GM08714 (cell line): ENCODE measurements around the gene F2.
"Not testable (repeated sequence)": the region's sequence is repeated elsewhere in the genome, so short reads cannot be mapped to it uniquely, and the experiment has no call there.

Experiments used
- H3K4me3 ChIP-seq: fragments of 200-500 bp; sonication (Bioruptor generic); 2 replicates; pipeline ENCODE4 v1.5.1; 2014; ENCODE audit warnings: mild to moderate bottlenecking, low read length, inconsistent platforms
- ZNF274 ChIP-seq: IDR thresholded peaks from 2 replicates; pipeline ENCODE4 v1.6.1; 2012; ENCODE audit warnings: mild to moderate bottlenecking, low read depth, low read length

F2 gene

GRCh38 chr11:46719048-46719542, at the start of gene F2:
Gene F2, plus strand, starts transcription at chr11:46719213. Its CDS starts 23 bp downstream, at chr11:46719236.
- TF ChIP-seq ZNF274 = no peak
- H3K4me3 ChIP-seq = no peak within 1 kb of the TSS

GRCh38 chr11:46669711-46670139, 49.3 kb upstream of the F2 start:
- no peak for TF ChIP-seq ZNF274
- H3K4me3 ChIP-seq = no peak overlapping the region

- not testable (repeated sequence) for H3K4me3 ChIP-seq
Observed at GRCh38 chr11:46670521-46670920, 48.5 kb upstream of the F2 start.

- TF ChIP-seq ZNF274 = no peak
- H3K4me3 ChIP-seq = no peak overlapping the region
Observed at GRCh38 chr11:46671958-46672315, 47.1 kb upstream of the F2 start.

GRCh38 chr11:46672381-46672839, 46.6 kb upstream of the F2 start:
- TF ChIP-seq ZNF274 = no peak
- H3K4me3 ChIP-seq = no peak overlapping the region

DNA sequence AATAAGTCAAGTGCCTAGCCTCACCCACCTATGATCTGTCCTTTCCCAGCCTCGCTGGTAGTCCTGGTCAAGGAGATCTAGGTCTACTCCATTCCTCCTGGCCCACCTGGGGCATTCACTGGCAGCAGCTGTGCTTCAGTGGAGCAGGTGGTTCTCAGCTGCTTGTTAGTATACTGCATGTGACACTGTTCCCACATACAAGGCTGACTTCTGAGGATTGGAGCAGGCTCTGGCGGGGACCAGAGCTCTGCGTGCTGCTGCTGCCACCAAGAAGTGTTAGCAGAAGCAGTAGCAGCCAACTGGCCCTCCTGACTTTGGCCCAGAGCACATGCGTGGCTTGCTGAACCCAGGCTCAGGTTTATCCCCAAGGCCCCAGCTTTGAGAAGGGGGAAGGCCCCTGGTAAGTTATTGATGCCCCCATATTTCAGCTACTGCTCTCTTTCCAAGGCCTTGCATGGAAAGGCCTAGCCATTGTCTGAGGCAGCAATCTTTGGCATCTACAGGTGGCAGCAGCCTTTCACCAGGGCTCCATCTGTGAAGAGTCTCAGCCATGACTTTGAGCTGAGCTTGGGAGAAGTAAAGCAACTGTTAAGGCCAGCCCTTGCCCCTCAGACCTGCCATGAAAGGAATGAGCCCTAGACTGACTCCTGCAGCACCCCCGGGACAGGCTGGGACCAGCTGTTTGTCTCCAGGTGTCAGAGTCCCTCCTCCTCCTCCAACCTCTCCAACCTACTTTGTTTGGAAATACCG, 45.1 kb upstream of the F2 start:
- TF ChIP-seq ZNF274 = no peak
- H3K4me3 ChIP-seq = no peak overlapping the region

- TF ChIP-seq ZNF274 = no peak
- H3K4me3 ChIP-seq = no peak overlapping the region
Observed at GRCh38 chr11:46674463-46675287, 44.3 kb upstream of the F2 start.

- TF ChIP-seq ZNF274 = no peak
- H3K4me3 ChIP-seq = no peak overlapping the region
Observed at GRCh38 chr11:46675288-46675851, 43.6 kb upstream of the F2 start.

GRCh38 chr11:46675949-46676348, 43.1 kb upstream of the F2 start:
- H3K4me3 ChIP-seq = no peak overlapping the region
- TF ChIP-seq ZNF274 = no peak

DNA sequence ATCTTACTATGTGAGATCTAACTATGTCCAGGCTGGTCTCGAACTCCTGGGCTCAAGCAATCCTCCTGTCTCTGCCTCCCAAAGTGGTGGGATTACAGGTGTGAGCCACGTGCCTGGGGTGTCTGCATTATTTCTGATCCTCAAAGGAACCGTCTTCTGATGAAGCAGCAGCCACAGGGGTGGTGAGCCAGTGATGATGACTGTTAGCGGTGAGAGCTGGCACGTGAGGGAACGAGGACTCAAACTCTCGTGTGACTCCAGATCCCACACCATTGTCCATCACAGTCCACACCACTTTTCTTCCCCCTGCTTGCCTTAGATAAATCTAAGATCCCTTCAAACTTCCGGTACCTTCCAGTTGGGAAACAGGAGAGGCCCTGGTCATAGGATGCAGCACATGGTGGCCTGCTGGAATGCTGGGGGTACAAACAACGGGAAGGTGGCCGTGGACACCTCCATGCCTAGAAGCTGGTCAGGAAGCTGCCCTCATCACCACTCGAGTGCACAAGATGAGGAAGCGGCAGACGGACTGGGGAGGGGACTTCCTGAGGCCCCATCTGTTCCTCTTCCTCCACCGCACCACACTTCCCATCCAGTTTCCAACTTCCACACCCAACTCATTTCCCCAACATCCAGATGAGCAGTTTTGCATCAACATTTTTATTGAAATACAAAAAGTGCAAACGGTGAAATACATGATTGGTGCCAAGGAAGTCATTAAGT, 42.4 kb upstream of the F2 start:
- no peak for TF ChIP-seq ZNF274
- no peak overlapping the region for H3K4me3 ChIP-seq

- no peak overlapping the region for H3K4me3 ChIP-seq
- no peak for TF ChIP-seq ZNF274
Observed at GRCh38 chr11:46677169-46677568, 41.8 kb upstream of the F2 start.

DNA sequence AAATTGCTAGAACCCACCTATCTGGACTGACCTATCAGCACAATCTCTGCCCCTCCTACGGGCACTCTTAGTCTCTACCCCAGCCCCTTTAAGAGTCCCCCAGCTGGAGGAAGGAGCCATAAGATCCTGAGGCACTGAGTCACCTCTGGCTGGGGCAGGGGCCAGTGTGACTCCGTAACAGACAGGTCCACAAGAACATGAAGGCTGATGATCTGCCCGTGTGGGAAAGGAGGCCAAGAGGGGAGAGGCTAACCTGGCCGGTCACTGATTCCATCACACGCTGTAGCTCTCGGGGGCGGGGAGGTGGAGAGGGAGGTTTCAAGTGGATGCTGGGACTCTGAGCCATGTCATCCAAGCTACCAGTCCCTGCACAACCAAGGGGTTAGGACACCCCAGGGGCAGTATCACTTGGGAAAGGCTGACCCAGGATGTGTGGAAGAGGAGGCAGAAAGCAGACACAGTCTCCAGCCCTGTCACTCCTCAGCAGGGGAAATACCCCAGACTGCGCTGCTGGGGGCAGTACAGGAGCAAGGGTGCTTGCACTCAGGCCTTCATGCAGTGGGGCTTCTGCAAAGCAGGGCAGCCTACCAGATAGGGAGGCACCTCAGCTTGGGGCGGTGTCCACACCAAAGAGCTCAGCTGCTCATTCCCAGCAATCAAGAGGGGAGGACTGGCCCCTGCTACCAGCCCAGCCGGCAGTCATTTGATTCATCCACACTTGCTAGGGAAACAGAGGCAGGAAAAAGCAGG, 40.8 kb upstream of the F2 start:
- no peak for TF ChIP-seq ZNF274
- H3K4me3 ChIP-seq = no peak overlapping the region

GRCh38 chr11:46678741-46679130, 40.3 kb upstream of the F2 start:
- TF ChIP-seq ZNF274 = no peak
- no peak overlapping the region for H3K4me3 ChIP-seq
